Activated naive CD4-positive, alpha-beta T cell treated with anti-CD3 and anti-CD28 coated beads, Interleukin-2, amount 10 ng/mL, durations not matched to agents 7 days and 5 days (primary cell): ENCODE data around the gene IL27RA.
"Not testable (repeated sequence)": the region's sequence is repeated elsewhere in the genome, so short reads cannot be mapped to it uniquely, and the experiment has no call there.

Experiments used
- CTCF ChIA-PET: fragments of 350-600 bp; sonication (Branson Sonifier 250); formaldehyde crosslinking; loops from one replicate; lab custom pipeline; 2021; ENCODE audit warnings: antibody characterized with exemption; lab: Charles Lee
- DNase-seq: peaks from one replicate; pipeline ENCODE4 v3.0.0-alpha.2; 2020
- H3K27ac Mint-ChIP-seq: one replicate; pipeline ENCODE4 v1.8.0; 2021; ENCODE audit warnings: mild to moderate bottlenecking, moderate library complexity, mixed read lengths
- H3K27me3 Mint-ChIP-seq: one replicate; pipeline ENCODE4 v1.8.0; 2021; ENCODE audit warnings: mild to moderate bottlenecking, mixed read lengths
- H3K36me3 Mint-ChIP-seq: one replicate; pipeline ENCODE4 v1.8.0; 2021; ENCODE audit warnings: mixed read lengths
- H3K4me1 Mint-ChIP-seq: one replicate; pipeline ENCODE4 v1.8.0; 2021; ENCODE audit warnings: mixed read lengths
- H3K4me3 Mint-ChIP-seq: one replicate; pipeline ENCODE4 v1.8.0; 2021; ENCODE audit warnings: mild to moderate bottlenecking, moderate library complexity, mixed read lengths
- H3K9me3 Mint-ChIP-seq: one replicate; pipeline ENCODE4 v1.8.0; 2021; ENCODE audit warnings: mixed read lengths

Gene IL27RA

DNA sequence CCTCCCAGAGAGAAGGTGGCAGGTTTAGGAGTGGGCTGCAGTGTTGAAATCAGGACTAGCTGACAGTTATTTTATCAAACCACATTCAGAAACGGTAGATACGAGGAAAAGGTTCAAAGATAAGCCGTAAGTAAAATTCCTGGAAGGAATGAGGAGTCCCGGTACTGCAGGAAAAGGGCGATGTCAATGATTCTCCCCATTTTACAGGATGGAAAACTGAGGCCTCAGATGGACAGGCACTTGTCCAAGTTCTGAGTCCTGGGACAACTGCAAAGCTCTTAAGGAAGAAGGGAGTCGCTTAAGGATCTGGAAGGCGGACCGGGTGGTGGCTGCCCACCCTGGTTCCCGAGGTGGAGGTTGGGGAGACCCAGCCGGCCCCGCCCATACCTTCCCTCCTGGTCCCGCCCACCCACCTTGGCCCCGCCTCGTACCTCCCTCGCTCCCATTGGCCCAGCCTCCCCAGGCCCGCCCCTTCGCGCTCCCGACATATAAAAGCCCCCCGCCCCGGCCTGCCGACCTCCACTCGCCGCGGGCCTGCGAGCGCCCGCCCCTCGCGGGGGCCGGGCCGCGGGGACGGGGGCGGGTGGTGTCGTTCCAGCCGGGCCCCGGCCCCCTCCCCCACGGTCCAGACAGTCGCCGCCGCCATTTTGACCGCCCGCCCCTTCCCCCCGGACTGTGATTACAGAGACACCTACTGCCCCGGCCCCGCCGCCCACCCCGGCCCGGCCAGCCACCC lies 26.0 kb upstream of the IL27RA start:
- CTCF ChIA-PET = interaction anchor here (0.9 to 1.3 kb wide), 3 partner anchors 18 to 52 kb away, joined by 3 to 6 read pairs (median 3); partner anchors contain the start of gene IL27RA
- Mint-ChIP-seq H3K36me3 (peaks cover 3% of the 10 kb centered on the region), H3K4me3 (peak overlapping the region; percentile 86), H3K27me3 (no peaks in the 10 kb centered on the region), H3K4me1 (peaks cover 60% of the 10 kb centered on the region), H3K27ac (peak overlapping the region; percentile 82), H3K9me3 (no peaks in the 10 kb centered on the region)
- peak; percentile 93 for DNase-seq

- Mint-ChIP-seq H3K27ac (peak within 1 kb of the TSS; percentile 96), H3K9me3 (no peaks in the 10 kb centered on the region), H3K36me3 (no peaks in the 10 kb centered on the region), H3K4me1 (peaks cover 53% of the 10 kb centered on the region), H3K27me3 (no peaks in the 10 kb centered on the region), H3K4me3 (peak within 1 kb of the TSS; percentile 86)
- DNase-seq = peak; percentile 100
- CTCF ChIA-PET = interaction anchor here (1.1 to 1.7 kb wide), 2 partner anchors 25 to 52 kb away, joined by 3 read pairs; partner anchors contain the start of gene IL27RA
Measured at GRCh38 chr19:14006085-14006765, 25.3 kb upstream of the IL27RA start, which contains the start of gene RFX1. Gene RFX1, minus strand, starts transcription at chr19:14006320. Its CDS starts 12,477 bp downstream, at chr19:13993843.

GRCh38 chr19:14006766-14007562 lies 24.6 kb upstream of the IL27RA start:
- no peaks in the 10 kb centered on the region for H3K36me3 Mint-ChIP-seq
- H3K9me3 Mint-ChIP-seq = no peaks in the 10 kb centered on the region
- peak overlapping the region; percentile 96 for H3K27ac Mint-ChIP-seq
- peaks cover 45% of the 10 kb centered on the region for H3K4me1 Mint-ChIP-seq
- DNase-seq = no peak
- no peaks in the 10 kb centered on the region for H3K27me3 Mint-ChIP-seq
- H3K4me3 Mint-ChIP-seq = peak overlapping the region; percentile 86
- CTCF ChIA-PET = interaction anchor here (1.1 to 1.7 kb wide), 2 partner anchors 25 to 52 kb away, joined by 3 read pairs; partner anchors contain the start of gene IL27RA

DNA sequence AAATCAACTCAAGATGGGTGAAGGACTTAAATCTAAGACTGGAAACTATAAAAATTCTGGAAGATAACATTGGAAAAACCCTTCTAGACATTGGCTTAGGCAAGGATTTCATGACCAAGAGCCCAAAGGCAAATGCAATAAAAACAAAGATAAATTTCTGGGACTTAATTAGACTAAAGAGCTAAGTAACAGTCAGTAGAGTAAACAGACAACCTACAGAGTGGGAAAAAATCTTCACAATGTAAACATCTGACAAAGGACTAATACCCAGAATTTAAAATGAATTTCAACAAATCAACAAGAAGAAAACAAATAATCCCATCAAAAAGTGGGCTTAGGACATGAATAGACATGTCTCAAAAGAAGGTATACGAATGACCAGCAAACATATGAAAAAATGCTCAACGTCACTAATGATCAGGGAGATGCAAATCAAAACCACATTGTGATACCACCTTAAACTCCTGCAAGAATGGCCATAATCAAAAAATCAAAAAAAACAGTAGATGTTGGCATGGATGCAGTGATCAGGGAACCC lies 19.1 kb upstream of the IL27RA start:
- Mint-ChIP-seq H3K4me1 (peaks cover 8% of the 10 kb centered on the region), H3K27me3 (no peaks in the 10 kb centered on the region), H3K36me3 (no peaks in the 10 kb centered on the region), H3K4me3 (no peak overlapping the region), H3K27ac (no peak overlapping the region), H3K9me3 (no peaks in the 10 kb centered on the region)
- no peak for DNase-seq
- CTCF ChIA-PET = no interaction called here

DNA sequence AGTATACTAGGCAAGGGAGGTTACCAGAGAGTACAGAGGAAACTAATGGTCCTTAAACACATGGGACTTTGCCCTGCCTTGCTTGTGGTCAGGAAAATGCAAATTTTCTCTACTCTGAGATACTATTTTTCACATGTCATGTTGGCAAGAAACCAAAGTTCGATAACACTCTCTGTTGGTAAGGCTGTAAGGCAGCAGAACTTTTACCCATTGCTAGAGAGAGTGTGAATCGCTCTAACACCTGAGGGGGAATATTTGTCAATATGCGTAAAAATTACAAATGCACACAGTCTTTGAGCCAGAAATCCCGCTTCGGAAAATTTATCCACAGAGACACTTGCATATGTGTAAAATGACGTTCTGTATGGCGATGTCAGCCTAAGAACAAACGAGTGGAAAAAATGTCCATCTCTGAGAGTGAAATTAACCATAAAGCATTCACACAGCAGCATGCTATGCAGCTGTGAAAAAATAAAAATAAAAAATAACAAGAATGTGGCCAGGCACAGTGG lies 16.0 kb upstream of the IL27RA start:
- no peak overlapping the region for H3K27ac Mint-ChIP-seq
- H3K4me3 Mint-ChIP-seq = no peak overlapping the region
- DNase-seq = no peak
- no peaks in the 10 kb centered on the region for H3K36me3 Mint-ChIP-seq
- CTCF ChIA-PET = no interaction called here
- H3K27me3 Mint-ChIP-seq = no peaks in the 10 kb centered on the region
- H3K4me1 Mint-ChIP-seq = peaks cover 8% of the 10 kb centered on the region
- no peaks in the 10 kb centered on the region for H3K9me3 Mint-ChIP-seq

GRCh38 chr19:14019100-14019499 lies 12.5 kb upstream of the IL27RA start:
- peaks cover 20% of the 10 kb centered on the region for H3K4me1 Mint-ChIP-seq
- H3K9me3 Mint-ChIP-seq = no peaks in the 10 kb centered on the region
- CTCF ChIA-PET = interaction anchor here (0.9 kb wide), 1 partner anchor 132 kb away, joined by 4 read pairs; no protein-coding TSS in a partner anchor
- no peaks in the 10 kb centered on the region for H3K27me3 Mint-ChIP-seq
- no peak for DNase-seq
- H3K27ac Mint-ChIP-seq = no peak overlapping the region
- H3K4me3 Mint-ChIP-seq = no peak overlapping the region
- H3K36me3 Mint-ChIP-seq = no peaks in the 10 kb centered on the region

GRCh38 chr19:14019739-14020138 lies 11.8 kb upstream of the IL27RA start:
- H3K27me3 Mint-ChIP-seq, H3K27ac Mint-ChIP-seq, CTCF ChIA-PET, H3K4me3 Mint-ChIP-seq, DNase-seq, H3K36me3 Mint-ChIP-seq, H3K9me3 Mint-ChIP-seq: not testable (repeated sequence)
- peaks cover 20% of the 10 kb centered on the region for H3K4me1 Mint-ChIP-seq

GRCh38 chr19:14021474-14021873 lies 10.1 kb upstream of the IL27RA start:
- peaks cover 25% of the 10 kb centered on the region for H3K4me1 Mint-ChIP-seq
- H3K4me3 Mint-ChIP-seq = no peak overlapping the region
- H3K27me3 Mint-ChIP-seq = no peaks in the 10 kb centered on the region
- CTCF ChIA-PET = interaction anchor here (1.2 to 2.6 kb wide), 3 partner anchors 10 to 88 kb away, joined by 3 to 12 read pairs (median 6); partner anchors contain the start of genes DCAF15 and IL27RA
- DNase-seq = peak; percentile 30
- H3K36me3 Mint-ChIP-seq = no peaks in the 10 kb centered on the region
- no peaks in the 10 kb centered on the region for H3K9me3 Mint-ChIP-seq
- H3K27ac Mint-ChIP-seq = no peak overlapping the region

DNA sequence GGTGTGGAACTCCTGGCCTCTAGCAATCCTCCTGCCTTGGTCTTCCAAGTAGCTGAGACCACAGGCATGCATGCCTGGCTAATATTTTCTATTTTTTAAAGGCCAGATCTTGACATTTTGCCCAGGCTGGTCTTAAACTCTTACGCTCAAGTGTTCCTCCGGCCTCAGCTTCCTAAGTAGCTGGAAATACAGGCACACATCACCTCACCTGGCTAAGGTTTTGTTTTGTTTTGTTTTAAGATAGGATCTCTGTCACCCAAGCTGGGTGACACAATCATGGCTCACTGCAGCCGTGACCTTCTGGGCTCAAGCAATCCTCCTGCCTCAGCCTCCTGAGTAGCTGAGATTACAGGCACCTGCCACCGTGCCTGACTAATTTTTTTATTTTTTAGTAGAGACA lies 9.1 kb upstream of the IL27RA start:
- Mint-ChIP-seq H3K27me3 (no peaks in the 10 kb centered on the region), H3K27ac (no peak overlapping the region), H3K36me3 (no peaks in the 10 kb centered on the region), H3K4me1 (peaks cover 29% of the 10 kb centered on the region), H3K4me3 (no peak overlapping the region), H3K9me3 (no peaks in the 10 kb centered on the region)
- CTCF ChIA-PET = interaction anchor here (0.9 to 2.6 kb wide), 5 partner anchors 9 to 89 kb away, joined by 3 to 12 read pairs (median 4); partner anchors contain the start of genes DCAF15, IL27RA and MISP3
- no peak for DNase-seq

- Mint-ChIP-seq H3K9me3 (no peaks in the 10 kb centered on the region), H3K27me3 (peaks cover 10% of the 10 kb centered on the region), H3K4me3 (no peak overlapping the region), H3K4me1 (peaks cover 30% of the 10 kb centered on the region), H3K36me3 (no peaks in the 10 kb centered on the region), H3K27ac (no peak overlapping the region)
- CTCF ChIA-PET = interaction anchor here (0.8 to 2.6 kb wide), 3 partner anchors 8 to 71 kb away, joined by 3 to 12 read pairs (median 6); partner anchors contain the start of genes DCAF15 and IL27RA
- DNase-seq = no peak
Measured at GRCh38 chr19:14023404-14024235, 7.9 kb upstream of the IL27RA start.

DNA sequence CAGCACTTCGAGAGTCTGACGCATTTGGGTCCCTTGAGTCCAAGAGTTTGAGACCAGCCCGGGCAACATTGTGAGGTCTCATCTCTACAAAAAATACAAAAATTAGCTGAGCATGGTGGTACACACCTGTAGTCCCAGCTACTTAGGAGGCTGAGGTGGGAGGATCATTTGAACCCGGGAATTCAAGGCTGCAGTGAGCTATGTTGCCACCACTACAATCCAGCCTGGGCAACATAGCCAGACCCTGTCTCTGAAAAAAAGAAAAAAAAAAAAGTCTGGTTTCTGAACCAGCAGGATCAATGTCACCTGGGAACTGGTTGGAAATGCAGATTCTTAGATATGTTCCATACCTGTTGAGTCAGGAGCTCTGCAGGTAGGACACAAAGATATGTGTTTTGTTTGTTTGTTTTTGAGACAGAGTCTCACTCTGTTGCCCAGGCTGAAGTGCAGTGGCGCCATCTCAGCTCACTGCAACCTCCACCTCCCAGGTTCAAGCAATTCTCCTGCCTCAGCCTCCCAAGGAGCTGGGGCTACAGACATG lies 4.8 kb upstream of the IL27RA start:
- H3K36me3 Mint-ChIP-seq, H3K4me3 Mint-ChIP-seq, CTCF ChIA-PET, H3K9me3 Mint-ChIP-seq, DNase-seq, H3K27ac Mint-ChIP-seq: not testable (repeated sequence)
- Mint-ChIP-seq H3K27me3 (peaks cover 25% of the 10 kb centered on the region), H3K4me1 (peaks cover 42% of the 10 kb centered on the region)

GRCh38 chr19:14027856-14028450 lies 3.6 kb upstream of the IL27RA start, which contains the start of gene RLN3:
Gene RLN3, plus strand, starts transcription at chr19:14028148. Its CDS starts 57 bp downstream, at chr19:14028205.
- H3K36me3 Mint-ChIP-seq = peaks cover 6% of the 10 kb centered on the region
- H3K27me3 Mint-ChIP-seq = peaks cover 30% of the 10 kb centered on the region
- no peak within 1 kb of the TSS for H3K4me3 Mint-ChIP-seq
- no peak for DNase-seq
- H3K9me3 Mint-ChIP-seq = no peaks in the 10 kb centered on the region
- CTCF ChIA-PET = no interaction called here
- no peak within 1 kb of the TSS for H3K27ac Mint-ChIP-seq
- H3K4me1 Mint-ChIP-seq = peaks cover 47% of the 10 kb centered on the region
